ENCODE results near the gene RNF213.

- TF ChIP-seq EZH2 (IDR thresholded peaks at IDR 0.05; ENCODE audit: borderline replicate concordance, low read length), result no peak
- TF ChIP-seq, protein P1, sequence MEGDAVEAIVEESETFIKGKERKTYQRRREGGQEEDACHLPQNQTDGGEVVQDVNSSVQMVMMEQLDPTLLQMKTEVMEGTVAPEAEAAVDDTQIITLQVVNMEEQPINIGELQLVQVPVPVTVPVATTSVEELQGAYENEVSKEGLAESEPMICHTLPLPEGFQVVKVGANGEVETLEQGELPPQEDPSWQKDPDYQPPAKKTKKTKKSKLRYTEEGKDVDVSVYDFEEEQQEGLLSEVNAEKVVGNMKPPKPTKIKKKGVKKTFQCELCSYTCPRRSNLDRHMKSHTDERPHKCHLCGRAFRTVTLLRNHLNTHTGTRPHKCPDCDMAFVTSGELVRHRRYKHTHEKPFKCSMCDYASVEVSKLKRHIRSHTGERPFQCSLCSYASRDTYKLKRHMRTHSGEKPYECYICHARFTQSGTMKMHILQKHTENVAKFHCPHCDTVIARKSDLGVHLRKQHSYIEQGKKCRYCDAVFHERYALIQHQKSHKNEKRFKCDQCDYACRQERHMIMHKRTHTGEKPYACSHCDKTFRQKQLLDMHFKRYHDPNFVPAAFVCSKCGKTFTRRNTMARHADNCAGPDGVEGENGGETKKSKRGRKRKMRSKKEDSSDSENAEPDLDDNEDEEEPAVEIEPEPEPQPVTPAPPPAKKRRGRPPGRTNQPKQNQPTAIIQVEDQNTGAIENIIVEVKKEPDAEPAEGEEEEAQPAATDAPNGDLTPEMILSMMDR (IDR thresholded peaks at IDR 0.05; ENCODE audit: low read length), result no peak
Observed at GRCh38 chr17:80362428-80363119, 101.9 kb downstream of the RNF213 start.
